HG03103 (cell line): ENCODE data around the gene CYP2A6.
"Not testable (repeated sequence)": the region's sequence is repeated elsewhere in the genome, so short reads cannot be mapped to it uniquely, and the experiment has no call there.

ENCODE experiments used
- ATAC-seq: cut with Tn5 transposase; IDR thresholded peaks from one replicate; pipeline ENCODE4 v1.9.1; 2021; ENCODE audit warnings: low read depth; ENCODE audit not compliant: unreplicated experiment

CYP2A6 gene, protein sequence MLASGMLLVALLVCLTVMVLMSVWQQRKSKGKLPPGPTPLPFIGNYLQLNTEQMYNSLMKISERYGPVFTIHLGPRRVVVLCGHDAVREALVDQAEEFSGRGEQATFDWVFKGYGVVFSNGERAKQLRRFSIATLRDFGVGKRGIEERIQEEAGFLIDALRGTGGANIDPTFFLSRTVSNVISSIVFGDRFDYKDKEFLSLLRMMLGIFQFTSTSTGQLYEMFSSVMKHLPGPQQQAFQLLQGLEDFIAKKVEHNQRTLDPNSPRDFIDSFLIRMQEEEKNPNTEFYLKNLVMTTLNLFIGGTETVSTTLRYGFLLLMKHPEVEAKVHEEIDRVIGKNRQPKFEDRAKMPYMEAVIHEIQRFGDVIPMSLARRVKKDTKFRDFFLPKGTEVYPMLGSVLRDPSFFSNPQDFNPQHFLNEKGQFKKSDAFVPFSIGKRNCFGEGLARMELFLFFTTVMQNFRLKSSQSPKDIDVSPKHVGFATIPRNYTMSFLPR

DNA sequence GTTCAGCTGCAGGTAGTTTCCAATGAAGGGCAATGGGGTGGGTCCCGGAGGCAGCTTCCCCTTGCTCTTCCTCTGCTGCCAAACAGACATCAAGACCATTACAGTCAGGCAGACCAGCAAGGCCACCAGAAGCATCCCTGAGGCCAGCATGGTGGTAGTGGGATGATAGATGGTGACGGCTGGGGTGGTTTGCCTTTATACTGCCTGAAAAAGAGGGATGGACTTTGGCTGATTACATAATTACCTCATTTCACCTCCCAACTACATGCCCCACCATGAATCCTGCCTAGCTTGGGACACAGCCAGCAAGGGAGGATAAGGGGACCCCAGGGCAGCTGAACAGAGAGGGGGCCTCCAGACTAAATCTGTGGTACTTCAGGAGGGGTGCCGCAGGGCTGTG, at the start of gene CYP2A6:
Gene CYP2A6, minus strand, starts transcription at position 171 of the 400 bp plus-strand sequence. Its CDS starts 21 bp downstream, at position 150.
- ATAC-seq: not testable (repeated sequence)

DNA sequence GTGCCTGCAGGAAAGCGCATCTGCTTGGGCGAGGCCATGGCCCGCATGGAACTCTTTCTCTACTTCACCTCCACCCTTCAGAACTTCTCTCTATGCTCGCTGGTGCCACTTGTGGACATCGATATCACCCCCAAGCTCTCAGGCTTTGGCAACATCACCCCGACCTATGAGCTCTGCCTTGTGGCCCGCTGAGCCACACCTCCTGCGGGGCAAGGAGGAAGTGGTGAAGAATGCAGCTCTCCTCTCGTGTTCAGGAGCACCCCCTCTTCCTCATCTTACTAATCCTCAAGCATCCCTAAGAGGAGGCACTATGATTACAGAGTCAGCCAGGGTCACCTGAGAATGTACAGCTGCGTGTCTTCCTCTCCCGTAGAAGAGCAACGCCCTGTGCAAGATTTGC, 49.7 kb upstream of the CYP2A6 start:
- ATAC-seq: not testable (repeated sequence)

DNA sequence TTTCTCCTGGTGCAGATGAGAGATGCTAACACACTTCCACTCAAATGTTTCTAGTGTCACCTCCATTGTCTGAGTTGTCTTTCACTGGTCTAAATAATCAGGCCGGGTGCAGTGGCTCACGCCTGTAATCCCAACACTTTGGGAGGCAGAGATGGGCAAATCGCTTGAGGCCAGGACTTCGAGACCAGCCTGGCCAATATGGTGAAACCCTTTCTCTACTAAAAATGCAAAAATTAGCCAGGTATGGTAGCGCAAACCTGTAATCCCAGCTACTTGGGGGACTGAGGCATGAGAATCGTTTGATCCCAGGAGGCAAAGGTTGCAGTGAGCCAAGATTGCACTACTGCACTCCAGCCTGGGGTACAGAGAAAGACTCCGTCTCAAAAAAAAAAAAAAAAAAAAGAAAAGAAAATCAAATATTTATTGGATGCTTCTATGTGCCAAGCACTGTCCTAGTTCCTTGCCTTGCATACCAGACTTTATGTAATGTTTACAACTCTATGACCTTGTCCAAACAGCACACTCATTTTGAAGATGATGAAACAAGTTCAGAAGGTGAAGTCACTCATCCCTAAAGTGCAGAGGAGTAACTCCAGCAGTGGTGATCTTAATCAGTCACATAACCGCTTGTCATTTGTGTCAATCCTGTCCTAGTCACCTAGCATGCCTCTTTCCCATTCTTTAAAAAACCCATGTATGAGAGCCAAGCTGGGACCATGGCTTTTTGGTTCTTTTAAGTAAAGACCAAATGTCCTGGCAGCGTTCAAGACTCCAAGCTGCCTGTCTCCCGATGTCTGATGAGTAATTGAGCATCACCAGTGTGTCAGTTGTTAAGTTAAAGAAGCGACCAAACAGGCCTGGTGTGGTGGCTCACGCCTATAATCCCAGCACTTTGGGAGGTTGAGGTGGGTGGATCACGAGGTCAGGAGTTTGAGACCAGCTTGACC, 46.9 kb upstream of the CYP2A6 start:
- ATAC-seq: not testable (repeated sequence)

DNA sequence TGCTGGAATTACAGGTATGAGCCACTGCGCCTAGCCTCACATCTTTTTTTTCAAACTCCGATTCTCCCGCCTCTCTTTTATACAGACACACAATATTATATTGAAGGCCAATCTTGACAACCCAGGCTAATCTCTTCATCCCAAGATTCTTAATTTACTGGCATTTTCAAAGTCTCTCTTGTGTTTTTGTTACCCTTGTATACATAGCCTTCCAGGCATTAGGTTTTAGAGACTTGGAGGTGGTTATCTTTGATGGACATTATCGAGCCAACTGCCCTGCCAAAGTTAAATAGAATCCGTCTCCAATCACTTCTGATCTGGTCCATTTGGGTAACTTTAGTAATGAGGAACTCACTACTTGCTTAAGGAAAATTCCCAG, 46.2 kb upstream of the CYP2A6 start:
- ATAC-seq: no peak

DNA sequence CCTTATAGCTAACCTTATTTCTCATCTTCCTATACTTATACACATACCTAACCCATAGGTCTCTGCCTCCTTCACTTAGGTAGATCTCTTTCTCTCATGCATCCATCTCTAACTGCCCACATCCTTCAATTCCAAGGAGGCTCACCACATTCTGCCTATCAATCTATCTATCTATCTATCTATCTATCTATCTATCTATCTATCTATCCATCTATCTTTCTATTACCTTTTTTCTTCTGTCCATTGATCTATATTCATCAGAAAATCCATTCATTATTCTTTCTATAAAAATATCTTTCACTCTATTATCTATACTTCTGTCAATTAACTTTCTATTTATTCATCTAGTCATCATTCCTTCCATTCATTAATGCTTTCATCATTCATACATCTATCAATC, 42.9 kb upstream of the CYP2A6 start:
- no peak for ATAC-seq

DNA sequence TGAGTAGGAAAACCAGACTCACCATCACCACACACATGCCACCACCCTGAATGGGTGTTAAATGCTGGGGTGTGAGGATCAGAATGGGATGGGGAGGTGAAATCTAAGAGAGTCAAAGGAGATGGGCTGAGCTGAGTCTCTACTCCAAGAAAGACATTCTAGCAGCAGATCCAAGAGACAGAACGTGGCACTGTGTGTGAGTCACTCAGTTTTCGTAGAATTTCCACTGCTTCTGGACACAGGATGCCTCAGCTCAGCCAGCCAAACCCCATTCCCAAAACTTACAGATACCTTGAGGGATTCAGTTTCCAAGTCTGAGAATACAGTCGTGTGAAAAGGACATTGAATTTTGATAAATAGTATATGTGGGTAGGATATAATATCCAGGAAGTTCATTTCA, 39.1 kb upstream of the CYP2A6 start:
- ATAC-seq: no peak

DNA sequence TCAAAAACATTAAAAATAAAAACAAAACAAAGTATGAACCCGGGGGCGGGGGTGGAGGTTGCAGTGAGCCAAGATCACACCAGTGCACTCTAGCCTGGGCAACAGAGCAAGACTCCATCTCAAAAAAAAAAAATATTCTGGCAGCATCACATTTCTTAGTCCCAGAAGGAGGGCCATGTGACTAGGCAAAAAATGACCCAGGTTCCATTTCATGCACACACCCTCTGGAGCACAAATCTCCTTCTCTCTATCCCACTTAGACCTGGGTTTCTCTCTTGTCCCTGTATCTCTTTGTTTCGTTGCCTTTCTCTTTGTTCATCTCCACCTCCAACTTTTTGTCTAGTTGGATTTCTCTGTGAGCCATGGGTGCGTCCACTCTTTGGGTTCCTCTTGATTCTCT, 37.9 kb upstream of the CYP2A6 start:
- no peak for ATAC-seq

DNA sequence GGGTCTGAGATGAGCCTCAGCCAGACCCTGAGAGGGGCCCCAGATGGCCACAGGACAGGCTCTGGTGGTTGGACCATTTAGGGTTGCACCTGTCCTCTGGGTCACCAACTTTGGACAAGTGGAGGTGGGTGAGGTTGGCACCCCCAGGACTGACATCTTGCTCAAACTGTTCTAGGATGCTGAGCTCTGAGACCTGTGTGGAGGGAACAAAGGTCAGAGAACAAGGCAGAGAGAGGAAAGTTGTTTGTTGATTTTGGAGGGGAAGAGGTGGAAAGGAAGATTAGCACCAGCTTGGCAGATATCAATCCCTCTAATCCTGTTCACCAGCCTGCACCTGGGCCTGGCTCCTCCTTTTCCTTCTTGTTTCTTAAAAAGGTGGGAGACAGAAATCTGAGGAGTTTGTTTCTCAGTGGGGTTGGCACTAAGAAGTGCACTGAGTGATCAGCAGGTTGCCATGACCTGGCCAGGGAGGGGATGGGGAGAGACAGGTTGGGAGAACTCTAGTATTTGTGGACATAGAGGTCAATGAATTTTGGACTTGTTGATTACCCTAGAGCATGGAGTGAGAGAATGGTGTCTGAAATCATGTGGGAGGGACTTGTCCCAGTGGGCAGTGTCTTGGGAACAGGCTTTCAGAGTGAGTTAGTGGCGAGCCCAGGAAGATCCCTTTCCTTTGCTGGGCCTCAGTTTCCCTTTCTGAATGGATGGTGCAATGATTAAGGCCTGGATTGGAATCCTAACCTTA, 34.1 kb upstream of the CYP2A6 start:
- not testable (repeated sequence) for ATAC-seq

DNA sequence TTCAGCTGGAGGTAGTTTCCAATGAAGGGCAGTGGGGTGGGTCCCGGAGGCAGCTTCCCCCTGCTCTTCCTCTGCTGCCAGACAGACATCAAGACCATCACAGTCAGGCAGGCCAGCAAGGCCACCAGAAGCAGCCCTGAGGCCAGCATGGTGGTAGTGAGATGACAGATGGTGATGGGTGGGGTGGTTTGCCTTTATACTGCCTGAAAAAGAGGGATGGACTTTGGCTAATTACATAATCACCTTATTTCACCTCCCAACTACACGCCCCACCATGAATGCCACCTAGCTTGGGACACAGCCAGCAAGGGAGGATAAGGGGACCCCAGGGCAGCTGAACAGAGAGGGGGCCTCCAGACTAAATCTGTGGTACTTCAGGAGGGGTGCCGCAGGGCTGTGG, 31.8 kb upstream of the CYP2A6 start, which contains the start of gene CYP2A7:
Gene CYP2A7, minus strand, starts transcription at position 170 of the 400 bp plus-strand sequence. Its CDS starts 21 bp downstream, at position 149.
- not testable (repeated sequence) for ATAC-seq

DNA sequence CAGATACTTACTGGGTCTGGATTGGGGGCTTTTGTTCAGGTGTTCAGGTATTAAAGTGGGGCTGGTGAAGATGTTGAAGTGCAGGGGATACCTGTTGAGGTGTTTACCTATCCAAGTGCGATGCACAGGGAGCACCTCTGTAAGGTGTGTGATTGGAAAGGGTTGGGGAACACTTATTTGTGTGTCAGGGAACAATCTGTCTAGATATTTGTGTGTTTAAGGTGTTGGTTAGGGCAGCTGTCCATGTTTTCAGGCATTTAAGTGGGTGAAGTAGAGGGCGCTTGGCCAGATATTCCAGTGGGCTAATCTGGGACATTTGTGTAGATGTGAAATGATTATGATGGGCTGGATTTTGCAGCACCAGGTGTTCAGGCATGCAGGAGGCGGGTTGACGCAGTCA, 29.1 kb upstream of the CYP2A6 start:
- not testable (repeated sequence) for ATAC-seq

DNA sequence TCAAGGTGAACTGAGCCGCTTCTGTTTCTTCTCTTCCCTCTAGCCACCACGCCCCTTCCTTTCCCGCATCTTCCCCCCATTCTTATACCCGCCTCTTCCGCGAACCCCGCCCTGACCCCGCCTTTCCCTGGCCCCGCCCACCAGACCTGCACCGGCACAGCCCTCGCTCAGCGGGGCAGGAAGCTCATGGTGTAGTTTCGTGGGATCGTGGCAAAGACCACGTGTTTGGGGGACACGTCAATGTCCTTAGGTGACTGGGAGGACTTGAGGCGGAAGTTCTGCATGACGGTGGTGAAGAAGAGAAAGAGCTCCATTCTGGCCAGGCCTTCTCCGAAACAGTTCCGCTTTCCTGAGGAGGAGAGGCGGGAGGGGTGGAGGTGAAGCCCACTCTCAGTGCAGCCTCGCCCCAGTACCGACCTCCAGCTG, 25.3 kb upstream of the CYP2A6 start:
- ATAC-seq: not testable (repeated sequence)

DNA sequence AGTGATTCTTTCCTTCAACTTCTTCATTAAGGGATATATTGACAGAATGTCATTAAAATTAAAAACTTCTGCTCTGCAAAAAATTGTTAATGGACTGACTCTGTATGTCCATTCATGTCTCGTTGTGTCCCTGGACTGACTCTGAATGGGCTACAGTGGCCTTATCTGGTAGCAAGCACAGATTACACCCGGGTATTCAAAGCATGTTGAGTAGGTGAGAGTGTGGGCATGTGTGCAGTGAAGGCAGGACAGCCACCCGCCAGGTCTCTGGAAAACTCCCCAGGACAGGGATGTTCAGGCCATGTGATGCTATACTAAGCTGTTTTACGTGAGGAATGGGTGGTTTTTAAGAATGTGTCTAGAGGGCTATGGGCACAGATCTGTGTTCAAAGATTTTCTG, 24.6 kb upstream of the CYP2A6 start:
- ATAC-seq: not testable (repeated sequence)

DNA sequence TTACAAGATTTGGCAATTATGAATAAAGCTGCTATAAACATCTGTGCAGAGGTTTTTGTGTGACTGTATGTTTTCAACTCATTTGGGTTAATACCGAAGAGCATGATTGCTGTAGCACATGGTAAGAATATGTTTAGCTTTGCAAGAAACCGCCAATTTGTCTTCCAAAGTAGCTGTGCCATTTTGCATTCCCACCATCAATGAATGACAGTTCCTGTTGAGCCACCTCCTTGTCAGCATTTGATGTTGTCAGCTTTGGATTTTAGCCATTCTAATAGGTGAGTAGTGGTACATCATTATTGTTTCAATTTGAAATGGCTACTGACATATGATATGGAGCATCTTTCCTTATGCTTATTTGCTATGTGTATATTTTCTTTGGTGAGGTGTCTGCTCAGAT, 23.6 kb upstream of the CYP2A6 start:
- not testable (repeated sequence) for ATAC-seq

DNA sequence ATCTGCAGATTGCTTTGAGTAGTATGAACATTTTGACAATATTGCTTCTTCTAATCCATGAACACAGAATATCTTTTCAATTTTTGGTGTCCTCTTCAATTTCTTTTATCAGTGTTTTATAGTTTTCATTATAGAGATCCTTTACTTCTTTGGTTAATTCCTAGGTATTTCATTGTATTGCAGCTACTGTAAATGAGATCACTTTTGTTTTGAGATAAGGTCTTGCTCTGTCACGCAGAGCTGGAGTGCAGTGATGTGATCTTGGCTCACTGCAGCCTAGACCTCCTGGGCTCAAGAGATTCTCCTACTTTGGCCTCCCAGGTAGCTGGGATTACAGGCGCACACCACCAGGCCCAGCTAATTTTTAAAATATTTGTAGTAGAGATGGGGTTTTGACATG, 22.0 kb upstream of the CYP2A6 start:
- no peak for ATAC-seq

DNA sequence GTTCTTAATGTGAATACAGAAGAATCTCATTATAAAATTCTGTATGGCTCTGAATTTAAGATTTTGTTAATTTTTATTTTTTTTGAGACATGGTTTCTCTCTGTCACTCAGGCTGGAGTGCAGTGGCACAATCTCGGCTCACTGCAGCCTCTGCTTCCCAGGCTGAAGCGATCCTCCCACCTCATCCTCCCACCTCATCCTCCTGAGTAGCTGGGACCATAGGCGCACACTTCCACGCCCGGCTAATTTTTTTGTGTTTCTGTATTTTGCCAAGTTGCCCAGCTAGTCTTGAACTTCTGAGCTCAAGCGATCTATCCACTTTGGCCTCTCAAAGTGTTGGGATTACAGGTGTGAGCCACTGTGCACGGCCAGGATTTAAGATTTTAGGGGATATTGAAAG, 17.5 kb upstream of the CYP2A6 start:
- ATAC-seq: no peak

DNA sequence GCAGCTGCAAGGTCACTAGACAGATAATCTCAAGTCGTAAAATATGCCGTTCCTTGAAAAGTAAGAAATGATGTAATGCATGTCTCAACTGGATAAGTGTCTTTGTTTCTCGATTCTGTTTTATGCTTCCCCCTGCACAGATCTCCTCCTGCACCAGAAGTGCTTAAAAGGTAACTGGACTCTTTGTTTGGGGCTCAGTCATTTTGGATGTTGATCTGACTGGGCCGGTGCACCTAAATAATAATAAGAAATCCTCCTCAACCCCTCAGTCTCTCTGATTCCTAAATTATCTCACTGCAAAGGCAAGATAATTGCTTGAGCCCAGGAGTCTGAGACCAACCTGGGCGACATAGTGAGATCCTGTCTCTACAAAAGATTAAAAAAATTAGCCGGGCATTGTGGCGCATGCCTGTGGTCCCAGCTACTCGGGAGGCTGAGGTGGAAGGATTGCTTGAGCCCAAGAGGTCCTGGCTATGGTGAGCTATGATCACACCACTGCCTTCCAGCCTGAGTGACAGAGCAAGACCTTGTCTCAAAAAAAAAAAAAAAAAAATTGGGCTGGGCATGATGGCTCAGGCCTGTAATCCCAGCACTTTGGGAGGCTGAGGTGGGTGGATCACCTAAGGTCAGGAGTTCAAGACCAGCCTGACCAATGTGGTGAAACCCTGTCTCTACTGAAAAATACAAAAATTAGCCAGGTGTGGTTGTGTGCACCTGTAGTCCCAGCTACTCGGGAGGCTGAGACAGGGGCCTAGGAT, 14.7 kb upstream of the CYP2A6 start:
- not testable (repeated sequence) for ATAC-seq

DNA sequence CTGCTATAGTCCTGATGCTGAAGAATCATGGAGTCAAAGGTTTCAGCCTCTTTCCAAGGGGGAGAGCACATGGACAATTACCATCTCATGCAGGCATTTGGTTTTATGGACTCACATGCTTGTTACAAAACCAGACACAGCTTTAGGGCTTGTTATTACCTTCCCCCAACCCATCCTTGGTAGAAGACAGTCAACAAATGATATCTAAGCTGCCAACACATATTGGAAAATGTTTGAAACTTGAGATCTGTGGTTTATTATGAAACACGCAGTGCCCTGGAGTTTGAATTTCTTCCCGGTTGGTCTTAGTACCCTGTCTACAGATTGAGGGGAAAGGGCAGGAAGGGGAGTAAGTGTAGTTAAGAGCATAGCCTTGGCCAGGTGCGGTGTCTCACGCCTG, 12.5 kb upstream of the CYP2A6 start:
- no peak for ATAC-seq

DNA sequence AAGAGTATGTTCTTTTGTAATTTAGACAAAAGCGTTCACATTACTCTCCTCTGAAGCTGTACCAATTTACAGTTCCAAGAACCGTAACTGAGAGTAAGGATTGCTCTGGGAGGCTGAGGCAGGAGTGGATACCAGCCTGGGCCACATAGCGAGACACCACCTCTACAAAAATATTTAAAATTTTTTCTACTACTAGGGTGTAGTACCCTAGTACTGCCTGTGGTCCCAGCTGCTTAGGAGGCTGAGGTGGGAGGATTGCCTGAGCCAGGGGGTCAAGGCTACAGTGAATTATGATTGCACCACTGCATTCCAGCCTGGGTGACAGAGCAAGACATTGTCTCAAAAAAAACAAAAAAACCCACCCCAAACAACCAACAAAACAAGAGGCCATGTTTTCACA, 12.1 kb upstream of the CYP2A6 start:
- no peak for ATAC-seq

DNA sequence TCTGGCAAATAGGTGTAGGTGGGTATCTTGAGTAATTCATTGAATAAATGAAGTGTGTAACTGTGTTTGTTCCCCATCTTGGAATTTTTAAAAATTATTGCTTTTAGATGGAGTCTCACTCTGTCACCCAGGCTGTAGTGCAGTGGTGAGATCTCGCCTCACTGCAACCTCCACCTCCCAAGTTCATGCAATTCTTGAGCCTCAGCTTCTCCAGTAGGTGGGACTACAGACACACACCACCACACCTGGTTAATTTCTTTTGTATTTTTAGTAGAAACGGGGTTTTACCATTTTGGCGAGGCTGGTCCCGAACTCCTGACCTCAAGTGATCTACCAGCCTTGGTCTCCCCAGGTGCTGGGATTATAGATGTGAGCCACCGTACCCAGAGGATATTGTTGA, 7.9 kb upstream of the CYP2A6 start:
- no peak for ATAC-seq
